Psoas muscle (tissue), 8 donors: ENCODE results near the gene PRSS27. TPM values are rescaled to one million over a fixed set of nuclear protein-coding genes. Genes with fewer than 3 reads are reported as not detected.

Experiments
- ATAC-seq, 4 donors: fragments of 200-7000 bp; cut with Tn5 transposase; one replicate each; pipeline ENCODE4 v1.9.1; 2020; ENCODE audit warnings: moderate library complexity in 3 of 4, mild to moderate bottlenecking in 2 of 4
- DNase-seq, 2 donors: peaks; one replicate each; pipeline ENCODE4 v3.0.0-alpha.2; 2020
- H3K27ac ChIP-seq: fragments of 200-600 bp; one replicate; pipeline ENCODE4 v1.8.0; 2022
- H3K27me3 ChIP-seq, 3 donors: fragments of 200-600 bp in 1 of 3; one replicate each; pipeline versions ENCODE4 v1.6.1 to v1.8.0; 2013 to 2022; ENCODE audit warnings: low read length in 2 of 3, mild to moderate bottlenecking in 2 of 3, moderate library complexity in 1 of 3; ENCODE audit not compliant: insufficient read depth in 3 of 3
- H3K36me3 ChIP-seq, 2 donors: fragments of 200-600 bp in 1 of 2; one replicate each; pipeline versions ENCODE4 v1.6.1 to v1.8.0; 2013 to 2022; ENCODE audit warnings: low read depth in 1 of 2, mild to moderate bottlenecking in 1 of 2, moderate library complexity in 1 of 2; ENCODE audit not compliant: insufficient read depth in 1 of 2
- H3K4me1 ChIP-seq: fragments of 200-600 bp; one replicate; pipeline ENCODE4 v1.8.0; 2022
- H3K4me3 ChIP-seq: fragments of 200-600 bp; one replicate; pipeline ENCODE4 v1.8.0; 2022; ENCODE audit warnings: mild to moderate bottlenecking
- H3K9me3 ChIP-seq: fragments of 200-600 bp; one replicate; pipeline ENCODE4 v1.8.0; 2022
- CTCF ChIP-seq: fragments of 200-600 bp; IDR thresholded peaks from one replicate; pipeline ENCODE4 v1.8.0; 2022; ENCODE audit warnings: antibody characterized with exemption
- WGBS, 3 donors: extraction: QIAGEN DNeasy Blood & Tissue Kit; methylation state at CpG; one replicate each; pipeline versions ENCODE4 v1.1.6 to v1.1.7; 2013; 5-methylcytosine and 5-hydroxymethylcytosine counted together
- intact Hi-C, 2 donors: fragments of 100-400 bp; cut with DNase I; formaldehyde crosslinking; loops; one replicate each; pipeline versions ENCODE4 v1.11.0 to v1.14.2; 2022
- long read RNA-seq, 2 donors: library from polyadenylated mRNA; unstranded; transcript quantifications; one replicate each; pipeline ENCODE4 v2.0.0, GENCODE V29; 2021
- polyA plus RNA-seq, 3 donors: library from polyadenylated mRNA; stranded (reverse); fragments of 200-250 nt; gene quantifications; one replicate each; pipeline ENCODE4 v1.2.3, GENCODE V29; 2013
- total RNA-seq, 4 donors: library from RNA; stranded (reverse); fragmentation: NEBNext Ultra II Directional in 2 of 4; extraction: Animal tissue kit (Norgen Biotek cat#: 25700) in 2 of 4; gene quantifications; one replicate each; pipeline versions ENCODE4 v1.2.1 to v1.2.4, GENCODE V29; 2021 to 2023
- donor health status: healthy with polysubstance abuse.
- donor health status: DM: no; HTN: no; CAD: no; lungs with moderate emphysema.
- donor health status: Bipolar disorder and iron deficiency.
- donor health status: healthy.
- donor health status: DM: yes; HTN: yes; CAD: no.
- donor health status: DM: no; HTN: no; CAD: no.
- donor health status: DM: no; HTN: no; CAD: no.
- donor health status: DM: yes; HTN: yes; CAD: no.

PRSS27 gene
- under 1 TPM in 2 of 4 donors, not detected in 2; 0.22 to 0.34 TPM for total RNA-seq
- polyA plus RNA-seq: under 1 TPM; 0.07 to 0.20 (median 0.08) TPM
- long read RNA-seq, donor 1: 0 reads
- long read RNA-seq, donor 2: 0 reads

GRCh38 chr16:2720064-2720457 is at the start of gene PRSS27:
Gene PRSS27, minus strand, starts transcription at chr16:2720224. Its CDS starts 64 bp downstream, at chr16:2720160.
- H3K4me1 ChIP-seq: peaks cover 18% of the 10 kb centered on the region
- DNase-seq (no peak), ATAC-seq (no peak)
- peaks cover 0 to 7% (median 0%) of the 10 kb centered on the region in 3 donors for H3K27me3 ChIP-seq
- TF ChIP-seq CTCF: no peak
- no peaks in the 10 kb centered on the region for H3K9me3 ChIP-seq
- peak within 1 kb of the TSS; percentile 53 for H3K27ac ChIP-seq
- intact Hi-C loops: loop anchor here in 1 of 2 donors (10.0 kb wide), 1 partner anchor 145 kb away; no protein-coding TSS in a partner anchor
- no peaks in the 10 kb centered on the region for H3K36me3 ChIP-seq
- 69 to 77% (median 72%) methylated on average over 24 to 26 of the region's 26 CpGs for WGBS, 3 donors
- H3K4me3 ChIP-seq: peak within 1 kb of the TSS; percentile 63

- H3K27ac ChIP-seq: no peak overlapping the region
- 65 to 73% (median 67%) methylated on average over 13 to 14 of the region's 14 CpGs for WGBS, 3 donors
Measured at GRCh38 chr16:2769675-2770056, 49.6 kb upstream of the PRSS27 start.

DNA sequence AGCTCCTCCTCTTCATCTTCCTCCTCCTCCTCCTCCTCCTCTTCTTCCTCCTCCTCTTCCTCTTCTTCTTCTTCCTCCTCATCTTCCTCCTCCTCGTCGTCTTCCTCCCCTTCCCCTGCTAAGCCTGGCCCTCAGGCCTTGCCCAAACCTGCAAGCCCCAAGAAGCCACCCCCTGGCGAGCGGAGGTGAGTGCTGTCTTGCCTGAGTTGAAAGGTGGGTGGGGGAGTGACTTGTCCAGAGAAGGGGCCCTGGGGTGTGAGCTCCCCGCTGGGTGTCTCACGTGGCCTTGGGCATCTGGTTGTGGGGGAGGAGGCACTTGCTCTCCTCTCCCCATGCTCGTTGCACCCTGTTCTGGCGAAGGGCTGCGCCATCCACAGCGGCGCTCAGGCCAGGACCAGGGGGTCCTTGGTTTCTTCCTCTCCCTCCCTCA is 49.1 kb upstream of the PRSS27 start:
- intact Hi-C loops: no loop called here
- Histone ChIP-seq H3K4me1 (peaks cover 20% of the 10 kb centered on the region), H3K4me3 (no peak overlapping the region), H3K36me3 (peaks cover 19 to 99% of the 10 kb centered on the region in 2 donors), H3K9me3 (no peaks in the 10 kb centered on the region), H3K27me3 (no peaks in the 10 kb centered on the region), H3K27ac (no peak overlapping the region)
- WGBS, 3 donors: 79 to 82% (median 81%) methylated on average over 11 of the region's 11 CpGs
- no peak for TF ChIP-seq CTCF
- DNase-seq: peak in 1 of 2 donors; percentile 58
- no peak for ATAC-seq

More at GRCh38 chr16:2769675-2770056, 49.6 kb upstream of the PRSS27 start:
- intact Hi-C loops: loop anchor here in 1 of 2 donors (2.0 kb wide), 1 partner anchor 15 kb away; no protein-coding TSS in a partner anchor
- H3K4me3 ChIP-seq: no peak overlapping the region
- peak in 2 of 4 donors; percentile 29 to 31 for ATAC-seq
- no peaks in the 10 kb centered on the region for H3K9me3 ChIP-seq
- no peak for TF ChIP-seq CTCF
- H3K4me1 ChIP-seq: peaks cover 20% of the 10 kb centered on the region
- DNase-seq: peak in 1 of 2 donors; percentile 59
- H3K27me3 ChIP-seq: no peaks in the 10 kb centered on the region
- H3K36me3 ChIP-seq: peaks cover 17 to 96% of the 10 kb centered on the region in 2 donors

- H3K27ac ChIP-seq: peak overlapping the region; percentile 60
- H3K9me3 ChIP-seq: no peaks in the 10 kb centered on the region
- H3K27me3 ChIP-seq: no peaks in the 10 kb centered on the region
- no peak for DNase-seq
- H3K36me3 ChIP-seq: peaks cover 23 to 100% of the 10 kb centered on the region in 2 donors
- intact Hi-C loops: no loop called here
- H3K4me1 ChIP-seq: peaks cover 20% of the 10 kb centered on the region
- no peak overlapping the region for H3K4me3 ChIP-seq
- WGBS, 3 donors: 65 to 73% (median 65%) methylated on average over 16 to 17 of the region's 17 CpGs
- TF ChIP-seq CTCF: no peak
- ATAC-seq: no peak
Measured at GRCh38 chr16:2768403-2769089, 48.5 kb upstream of the PRSS27 start.
